Choroid plexus epithelial cell (primary cell): ENCODE data around the gene ATG9A.
A peak's percentile ranks its signal among the peaks of the same experiment; 100 is the strongest.

Source experiments
- DNase-seq: peaks from one replicate; pipeline ENCODE4 v3.0.0-alpha.2; 2010; ENCODE audit warnings: low read depth
- H3K4me3 ChIP-seq: 2 replicates; pipeline ENCODE4 v1.5.1; 2011; ENCODE audit warnings: low read depth, mild to moderate bottlenecking, control low read depth, low read length, moderate library complexity
- CTCF ChIP-seq: conservative IDR thresholded peaks from 2 replicates; pipeline ENCODE4 v1.5.1; 2011; ENCODE audit warnings: low read depth, mild to moderate bottlenecking, control low read depth, inconsistent platforms, low read length, moderate library complexity

The ATG9A gene

GRCh38 chr2:219219784-219220532, 9.5 kb downstream of the ATG9A start:
- DNase-seq, result no peak
- no peak for TF ChIP-seq CTCF
- H3K4me3 ChIP-seq, result no peak overlapping the region

- H3K4me3 ChIP-seq, result peak within 1 kb of the TSS; percentile 67
- TF ChIP-seq CTCF, result no peak
- peak; percentile 96 for DNase-seq
Observed at GRCh38 chr2:219218732-219219701, 10.4 kb downstream of the ATG9A start, which contains the start of gene ABCB6. Gene ABCB6, minus strand, starts transcription at chr2:219218958. Its CDS starts 285 bp downstream, at chr2:219218673.

- H3K4me3 ChIP-seq, result peak overlapping the region; percentile 67
- peak; percentile 81 for DNase-seq
- no peak for TF ChIP-seq CTCF
Observed at GRCh38 chr2:219218217-219218731, 11.2 kb downstream of the ATG9A start.

GRCh38 chr2:219216535-219216915, 12.9 kb downstream of the ATG9A start:
- no peak for TF ChIP-seq CTCF
- H3K4me3 ChIP-seq, result no peak overlapping the region
- no peak for DNase-seq

- no peak for DNase-seq
- no peak for TF ChIP-seq CTCF
- H3K4me3 ChIP-seq, result no peak overlapping the region
Observed at GRCh38 chr2:219215871-219216534, 13.4 kb downstream of the ATG9A start.

- TF ChIP-seq CTCF, result no peak
- no peak for DNase-seq
- no peak overlapping the region for H3K4me3 ChIP-seq
Observed at GRCh38 chr2:219214786-219215185, 14.7 kb downstream of the ATG9A start.
